Type B pancreatic cell (in vitro differentiated cells): ENCODE results near the gene APLP2. TPM values are rescaled to one million over a fixed set of nuclear protein-coding genes. Genes with fewer than 3 reads are reported as not detected.

Source experiments
- DNase-seq: peaks from one replicate; pipeline ENCODE4 v3.0.0; 2021; ENCODE audit warnings: mixed read lengths; ENCODE audit not compliant: unreplicated experiment; ENCODE audit errors: extremely low spot score
- H3K27ac Mint-ChIP-seq: 2 replicates; pipeline ENCODE4 v1.8.0; 2021; ENCODE audit warnings: mild to moderate bottlenecking, mixed read lengths
- H3K27me3 Mint-ChIP-seq: 2 replicates; pipeline ENCODE4 v1.8.0; 2021; ENCODE audit warnings: mixed read lengths
- H3K36me3 Mint-ChIP-seq: 2 replicates; pipeline ENCODE4 v1.8.0; 2021; ENCODE audit warnings: mixed read lengths
- H3K4me1 Mint-ChIP-seq: one replicate; pipeline ENCODE4 v1.8.0; 2021; ENCODE audit warnings: mixed read lengths; ENCODE audit not compliant: unreplicated experiment
- H3K4me3 Mint-ChIP-seq: 2 replicates; pipeline ENCODE4 v1.8.0; 2021; ENCODE audit warnings: mild to moderate bottlenecking, mixed read lengths
- H3K9me3 Mint-ChIP-seq: 2 replicates; pipeline ENCODE4 v1.8.0; 2021; ENCODE audit warnings: mixed read lengths
- total RNA-seq: library from RNA; stranded (reverse); gene quantifications from 2 replicates; pipeline ENCODE4 v1.2.1, GENCODE V29; 2021; ENCODE audit warnings: low replicate concordance
- TF ChIP-seq, protein P1 (sequence below): fragments of 200-600 bp; sonication (generic); conservative IDR thresholded peaks from 2 replicates; pipeline ENCODE4 v1.5.0; 2021; ENCODE audit warnings: antibody characterized with exemption, mild to moderate bottlenecking

APLP2 gene
- total RNA-seq, 1 donor from 2014 or later = 207 TPM

GRCh38 chr11:130139401-130139800 is 69.7 kb downstream of the APLP2 start:
- Mint-ChIP-seq H3K4me3 (no peak overlapping the region), H3K36me3 (peaks cover 21% of the 10 kb centered on the region), H3K4me1 (peaks cover 7% of the 10 kb centered on the region), H3K27me3 (no peaks in the 10 kb centered on the region), H3K9me3 (no peaks in the 10 kb centered on the region), H3K27ac (no peak overlapping the region)
- no peak for DNase-seq
- TF ChIP-seq, protein P1, sequence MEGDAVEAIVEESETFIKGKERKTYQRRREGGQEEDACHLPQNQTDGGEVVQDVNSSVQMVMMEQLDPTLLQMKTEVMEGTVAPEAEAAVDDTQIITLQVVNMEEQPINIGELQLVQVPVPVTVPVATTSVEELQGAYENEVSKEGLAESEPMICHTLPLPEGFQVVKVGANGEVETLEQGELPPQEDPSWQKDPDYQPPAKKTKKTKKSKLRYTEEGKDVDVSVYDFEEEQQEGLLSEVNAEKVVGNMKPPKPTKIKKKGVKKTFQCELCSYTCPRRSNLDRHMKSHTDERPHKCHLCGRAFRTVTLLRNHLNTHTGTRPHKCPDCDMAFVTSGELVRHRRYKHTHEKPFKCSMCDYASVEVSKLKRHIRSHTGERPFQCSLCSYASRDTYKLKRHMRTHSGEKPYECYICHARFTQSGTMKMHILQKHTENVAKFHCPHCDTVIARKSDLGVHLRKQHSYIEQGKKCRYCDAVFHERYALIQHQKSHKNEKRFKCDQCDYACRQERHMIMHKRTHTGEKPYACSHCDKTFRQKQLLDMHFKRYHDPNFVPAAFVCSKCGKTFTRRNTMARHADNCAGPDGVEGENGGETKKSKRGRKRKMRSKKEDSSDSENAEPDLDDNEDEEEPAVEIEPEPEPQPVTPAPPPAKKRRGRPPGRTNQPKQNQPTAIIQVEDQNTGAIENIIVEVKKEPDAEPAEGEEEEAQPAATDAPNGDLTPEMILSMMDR = no peak

DNA sequence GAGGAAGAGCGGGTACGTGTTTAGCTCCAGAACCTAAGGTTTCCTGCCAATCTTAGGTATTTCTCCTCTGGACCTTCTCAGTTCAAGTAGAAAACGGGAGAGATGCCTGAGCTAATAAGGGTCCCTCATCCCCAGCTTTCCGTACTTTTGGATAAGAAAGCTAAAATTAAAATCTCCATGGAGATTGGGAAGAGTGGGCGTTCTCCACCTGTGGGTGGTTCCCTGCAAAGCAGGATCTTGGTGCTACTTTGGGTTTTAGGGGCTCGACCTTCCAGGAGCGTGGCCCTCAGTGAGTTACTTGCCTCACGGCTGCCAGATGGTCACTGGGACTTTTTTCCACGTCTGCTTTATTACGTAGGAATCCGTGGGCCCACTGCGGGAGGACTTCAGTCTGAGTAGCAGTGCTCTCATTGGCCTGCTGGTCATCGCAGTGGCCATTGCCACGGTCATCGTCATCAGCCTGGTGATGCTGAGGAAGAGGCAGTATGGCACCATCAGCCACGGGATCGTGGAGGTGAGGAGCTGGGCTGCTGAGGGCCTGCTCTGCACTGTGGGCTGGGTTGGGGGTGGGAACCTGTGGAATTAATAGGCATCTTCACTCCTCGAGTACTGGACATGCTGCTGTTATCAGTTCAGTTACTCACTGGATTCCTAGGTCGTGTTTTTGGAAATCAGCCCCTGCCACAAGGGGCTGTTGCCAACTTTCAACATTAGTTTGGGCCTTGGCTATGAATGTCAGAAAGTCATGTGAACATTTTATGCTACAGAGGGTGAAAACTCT is 72.1 kb downstream of the APLP2 start:
- H3K36me3 Mint-ChIP-seq = peaks cover 24% of the 10 kb centered on the region
- peaks cover 26% of the 10 kb centered on the region for H3K4me1 Mint-ChIP-seq
- TF ChIP-seq, protein P1 = no peak
- no peak for DNase-seq
- no peaks in the 10 kb centered on the region for H3K9me3 Mint-ChIP-seq
- H3K27ac Mint-ChIP-seq = no peak overlapping the region
- no peaks in the 10 kb centered on the region for H3K27me3 Mint-ChIP-seq
- H3K4me3 Mint-ChIP-seq = no peak overlapping the region

DNA sequence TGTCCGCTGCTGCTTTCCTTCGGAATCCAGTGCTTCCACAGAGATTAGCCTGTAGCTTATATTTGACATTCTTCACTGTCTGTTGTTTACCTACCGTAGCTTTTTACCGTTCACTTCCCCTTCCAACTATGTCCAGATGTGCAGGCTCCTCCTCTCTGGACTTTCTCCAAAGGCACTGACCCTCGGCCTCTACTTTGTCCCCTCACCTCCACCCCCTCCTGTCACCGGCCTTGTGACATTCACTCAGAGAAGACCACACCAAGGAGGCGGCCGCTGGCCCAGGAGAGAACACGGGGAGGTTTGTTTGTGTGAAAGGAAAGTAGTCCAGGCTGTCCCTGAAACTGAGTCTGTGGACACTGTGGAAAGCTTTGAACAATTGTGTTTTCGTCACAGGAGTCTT is 74.4 kb downstream of the APLP2 start:
- TF ChIP-seq, protein P1 = no peak
- no peak for DNase-seq
- H3K9me3 Mint-ChIP-seq = no peaks in the 10 kb centered on the region
- H3K27me3 Mint-ChIP-seq = no peaks in the 10 kb centered on the region
- H3K27ac Mint-ChIP-seq = peak overlapping the region; percentile 94
- peaks cover 29% of the 10 kb centered on the region for H3K4me1 Mint-ChIP-seq
- H3K36me3 Mint-ChIP-seq = peaks cover 20% of the 10 kb centered on the region
- no peak overlapping the region for H3K4me3 Mint-ChIP-seq

- H3K27me3 Mint-ChIP-seq = no peaks in the 10 kb centered on the region
- TF ChIP-seq, protein P1 = no peak
- peaks cover 29% of the 10 kb centered on the region for H3K4me1 Mint-ChIP-seq
- H3K36me3 Mint-ChIP-seq = peaks cover 17% of the 10 kb centered on the region
- peak overlapping the region; percentile 8 for H3K4me3 Mint-ChIP-seq
- no peak for DNase-seq
- peak overlapping the region; percentile 94 for H3K27ac Mint-ChIP-seq
- H3K9me3 Mint-ChIP-seq = no peaks in the 10 kb centered on the region
Observed at GRCh38 chr11:130144861-130145281, 75.2 kb downstream of the APLP2 start.

- Mint-ChIP-seq H3K36me3 (peaks cover 12% of the 10 kb centered on the region), H3K9me3 (no peaks in the 10 kb centered on the region), H3K4me3 (peak overlapping the region; percentile 8), H3K4me1 (peaks cover 29% of the 10 kb centered on the region), H3K27me3 (no peaks in the 10 kb centered on the region), H3K27ac (peak overlapping the region; percentile 94)
- TF ChIP-seq, protein P1 = no peak
- no peak for DNase-seq
Observed at GRCh38 chr11:130145311-130145812, 75.7 kb downstream of the APLP2 start.
